Keratinocyte (primary cell): Measurements from ENCODE around the gene TPCN2. TPM values are rescaled to one million over a fixed set of nuclear protein-coding genes. Genes with fewer than 3 reads are reported as not detected.

Experiments
- DNase-seq: peaks from one replicate; pipeline ENCODE4 v3.0.0-alpha.2; 2011; ENCODE audit warnings: low read depth, missing footprints, low spot score
- FAIRE-seq: peaks from 2 replicates; lab custom pipeline; 2011; peaks lifted over from hg19 to GRCh38; lab: Jason Lieb, UNC
- H2AFZ ChIP-seq: 2 replicates; pipeline ENCODE4 v1.6.0; 2012; ENCODE audit warnings: low read length, control low read depth, inconsistent platforms; ENCODE audit not compliant: control insufficient read depth
- H3K27ac ChIP-seq: 2 replicates; pipeline ENCODE4 v1.5.1; 2011; ENCODE audit warnings: low read length; ENCODE audit not compliant: control insufficient read depth, insufficient read depth
- H3K27me3 ChIP-seq: 3 replicates; pipeline ENCODE4 v1.6.0; 2011; ENCODE audit warnings: low read length; ENCODE audit not compliant: control insufficient read depth, insufficient read depth; ENCODE audit errors: extremely low read depth
- H3K36me3 ChIP-seq, 2 experiments: 2 replicates in 1 of 2; 3 replicates in 1 of 2; pipeline ENCODE4 v1.5.1; 2011; ENCODE audit warnings: low read length in 2 of 2, mild to moderate bottlenecking in 1 of 2; ENCODE audit not compliant: control insufficient read depth in 2 of 2, insufficient read depth in 2 of 2; ENCODE audit errors: extremely low read depth in 1 of 2
- H3K4me1 ChIP-seq: 3 replicates; pipeline ENCODE4 v1.5.1; 2011; ENCODE audit warnings: low read length; ENCODE audit not compliant: control insufficient read depth, insufficient read depth; ENCODE audit errors: extremely low read depth
- H3K4me2 ChIP-seq: 3 replicates; pipeline ENCODE4 v1.6.0; 2011; ENCODE audit warnings: low read depth, low read length; ENCODE audit not compliant: control insufficient read depth, insufficient read depth; ENCODE audit errors: extremely low read depth
- H3K4me3 ChIP-seq, 3 experiments: fragments of 200-600 bp in 1 of 3; sonication (generic) in 1 of 3; 2 replicates in 2 of 3; 3 replicates in 1 of 3; pipeline ENCODE4 v1.5.1; 2011 to 2016; ENCODE audit warnings: low read length in 3 of 3, mild to moderate bottlenecking in 3 of 3, control low read depth in 2 of 3, inconsistent platforms in 1 of 3, low read depth in 1 of 3, mixed read lengths in 1 of 3, mixed run types in 1 of 3, moderate library complexity in 1 of 3; ENCODE audit not compliant: control insufficient read depth in 2 of 3, insufficient read depth in 2 of 3; ENCODE audit errors: extremely low read depth in 1 of 3
- H3K79me2 ChIP-seq: 2 replicates; pipeline ENCODE4 v1.6.0; 2012; ENCODE audit warnings: low read length; ENCODE audit not compliant: control insufficient read depth, insufficient read depth
- H3K9ac ChIP-seq: 3 replicates; pipeline ENCODE4 v1.6.0; 2011; ENCODE audit warnings: low read length; ENCODE audit not compliant: control insufficient read depth, insufficient read depth; ENCODE audit errors: extremely low read depth
- H3K9me1 ChIP-seq: 3 replicates; pipeline ENCODE4 v1.6.0; 2011; ENCODE audit warnings: low read length; ENCODE audit not compliant: control insufficient read depth, insufficient read depth; ENCODE audit errors: extremely low read depth
- H3K9me3 ChIP-seq: 2 replicates; pipeline ENCODE4 v1.5.1; 2012; ENCODE audit warnings: low read depth, low read length; ENCODE audit not compliant: control insufficient read depth
- H4K20me1 ChIP-seq: 3 replicates; pipeline ENCODE4 v1.6.0; 2011; ENCODE audit warnings: low read length; ENCODE audit not compliant: control insufficient read depth, insufficient read depth; ENCODE audit errors: extremely low read depth
- CTCF ChIP-seq, 3 experiments: IDR thresholded peaks in 1 of 3; conservative IDR thresholded peaks in 1 of 3; optimal IDR thresholded peaks in 1 of 3; 2 replicates in 2 of 3; 3 replicates in 1 of 3; pipeline versions ENCODE3 to v1.5.1; 2011; ENCODE audit warnings: low read length in 3 of 3, mild to moderate bottlenecking in 3 of 3, moderate library complexity in 2 of 3, control low read depth in 1 of 3, inconsistent platforms in 1 of 3; ENCODE audit not compliant: insufficient read depth in 2 of 3; ENCODE audit errors: extremely low read depth in 1 of 3
- EZH2 ChIP-seq: IDR thresholded peaks from one replicate; pipeline ENCODE4 v1.6.1; 2012; ENCODE audit warnings: inconsistent platforms, mild to moderate bottlenecking, low read length, moderate library complexity
- dilution Hi-C: fragments of 300-500 bp; cut with MboI; formaldehyde crosslinking; loops from one replicate; pipeline ENCODE4 v1.7.0; 2020; ENCODE audit warnings: low sequenced_read_pairs; ENCODE audit not compliant: extremely low pct_ligation_motif_present
- polyA plus RNA-seq, 5 experiments: library from polyadenylated mRNA; depleted of rRNA in 3 of 5; stranded (reverse) in 3 of 5; stranded (forward) in 1 of 5; unstranded in 1 of 5; fragments of >200 nt; gene quantifications; 1 replicate in 1 of 5; 2 replicates in 3 of 5; 3 replicates in 1 of 5; pipeline versions ENCODE4 v1.2.1 to v1.2.3, GENCODE V29; 2011 to 2012; ENCODE audit warnings: missing spikeins in 2 of 5, low read depth in 1 of 5, low replicate concordance in 1 of 5

Gene TPCN2
- polyA plus RNA-seq, 1 donor (not counting 4 experiments of a cell fraction or from before 2014, with no cell fraction given), result 7.7 TPM

- dilution Hi-C loops, result no loop called here
- Histone ChIP-seq H3K9me1 (no peaks in the 10 kb centered on the region), H2AFZ (no peak overlapping the region), H3K4me2 (no peak overlapping the region), H3K27me3 (no peaks in the 10 kb centered on the region), H3K36me3 (peaks cover 0 to 3% of the 10 kb centered on the region in 2 experiments), H4K20me1 (no peaks in the 10 kb centered on the region), H3K27ac (no peak overlapping the region), H3K9ac (no peak overlapping the region), H3K79me2 (no peaks in the 10 kb centered on the region), H3K4me3 (no peak overlapping the region), H3K9me3 (no peaks in the 10 kb centered on the region), H3K4me1 (no peaks in the 10 kb centered on the region)
- TF ChIP-seq EZH2 (no peak), CTCF (optimal IDR thresholded peaks at IDR 0.05 in 1 of 3, IDR thresholded peaks at IDR 0.05 in 1 of 3, conservative IDR thresholded peaks at IDR 0.05 in 1 of 3; ENCODE audit: extremely low read depth in 1 of 3, insufficient read depth in 2 of 3, low read length in 3 of 3) (no peak)
- DNase-seq (no peak), FAIRE-seq (no peak)
Measured at GRCh38 chr11:69094915-69095290, 46.2 kb downstream of the TPCN2 start.

GRCh38 chr11:69095300-69095699 lies 46.6 kb downstream of the TPCN2 start:
- H3K4me1 ChIP-seq, result no peaks in the 10 kb centered on the region
- no peak overlapping the region for H3K4me2 ChIP-seq
- no peak for FAIRE-seq
- H3K27ac ChIP-seq, result no peak overlapping the region
- TF ChIP-seq CTCF (optimal IDR thresholded peaks at IDR 0.05 in 1 of 3, IDR thresholded peaks at IDR 0.05 in 1 of 3, conservative IDR thresholded peaks at IDR 0.05 in 1 of 3; ENCODE audit: extremely low read depth in 1 of 3, insufficient read depth in 2 of 3, low read length in 3 of 3) (no peak), EZH2 (no peak)
- H3K27me3 ChIP-seq, result no peaks in the 10 kb centered on the region
- no peak overlapping the region for H2AFZ ChIP-seq
- no peaks in the 10 kb centered on the region for H3K9me1 ChIP-seq
- peaks cover 0 to 3% of the 10 kb centered on the region in 2 experiments for H3K36me3 ChIP-seq
- H4K20me1 ChIP-seq, result no peaks in the 10 kb centered on the region
- dilution Hi-C loops, result no loop called here
- H3K4me3 ChIP-seq, result no peak overlapping the region
- DNase-seq, result no peak
- no peaks in the 10 kb centered on the region for H3K79me2 ChIP-seq
- H3K9ac ChIP-seq, result no peak overlapping the region
- no peaks in the 10 kb centered on the region for H3K9me3 ChIP-seq
